RPMI8226 (cell line): ENCODE results near the gene NINL.
"Not testable (repeated sequence)": the region's sequence is repeated elsewhere in the genome, so short reads cannot be mapped to it uniquely, and the experiment has no call there.

ENCODE experiments used
- DNase-seq: peaks from one replicate; pipeline ENCODE4 v3.0.0-alpha.2; 2015

The NINL gene

GRCh38 chr20:25529295-25529951 lies 55.9 kb downstream of the NINL start:
- no peak for DNase-seq

GRCh38 chr20:25527949-25528348 lies 57.4 kb downstream of the NINL start:
- DNase-seq = no peak

- no peak for DNase-seq
These were observed 58.9 kb downstream of the NINL start for GRCh38 chr20:25526446-25526845.

GRCh38 chr20:25525867-25526266 lies 59.5 kb downstream of the NINL start:
- DNase-seq = no peak

GRCh38 chr20:25525295-25525694 lies 60.0 kb downstream of the NINL start:
- DNase-seq = no peak

GRCh38 chr20:25521382-25521781 lies 63.9 kb downstream of the NINL start:
- no peak for DNase-seq

- DNase-seq = no peak
These were observed 68.2 kb downstream of the NINL start for GRCh38 chr20:25517124-25517523.

GRCh38 chr20:25514747-25515340 lies 70.5 kb downstream of the NINL start:
- DNase-seq = no peak

GRCh38 chr20:25514195-25514594 lies 71.1 kb downstream of the NINL start:
- no peak for DNase-seq

- no peak for DNase-seq
These were observed 72.6 kb downstream of the NINL start for GRCh38 chr20:25512709-25513108.

- no peak for DNase-seq
These were observed 74.1 kb downstream of the NINL start for GRCh38 chr20:25511183-25511582.

- DNase-seq = no peak
These were observed 74.6 kb downstream of the NINL start for GRCh38 chr20:25510721-25511120.

GRCh38 chr20:25510202-25510601 lies 75.1 kb downstream of the NINL start:
- no peak for DNase-seq

- no peak for DNase-seq
These were observed 76.2 kb downstream of the NINL start for GRCh38 chr20:25509084-25509483.

GRCh38 chr20:25508083-25508770 lies 77.1 kb downstream of the NINL start:
- DNase-seq = no peak

- no peak for DNase-seq
These were observed 77.8 kb downstream of the NINL start for GRCh38 chr20:25507385-25508082.

GRCh38 chr20:25504366-25505135 lies 80.8 kb downstream of the NINL start:
- DNase-seq = no peak

- no peak for DNase-seq
These were observed 81.4 kb downstream of the NINL start for GRCh38 chr20:25503936-25504335.

- not testable (repeated sequence) for DNase-seq
These were observed 82.2 kb downstream of the NINL start for GRCh38 chr20:25503051-25503639.

- DNase-seq = no peak
These were observed 84.4 kb downstream of the NINL start for GRCh38 chr20:25500880-25501351.

- no peak for DNase-seq
These were observed 85.4 kb downstream of the NINL start for GRCh38 chr20:25499855-25500434.

- no peak for DNase-seq
These were observed 86.3 kb downstream of the NINL start for GRCh38 chr20:25499031-25499430.
